Activated CD8-positive, alpha-beta memory T cell treated with anti-CD3 and anti-CD28 coated beads for 1 hour (primary cell): Measurements from ENCODE around the gene CUEDC1.

ENCODE experiments used
- DNase-seq, 2 donors: peaks; one replicate each; pipeline ENCODE4 v3.0.0-alpha.2; 2020; ENCODE audit warnings: low read depth in 1 of 2; ENCODE audit errors: extremely low read depth in 1 of 2

Gene CUEDC1, protein sequence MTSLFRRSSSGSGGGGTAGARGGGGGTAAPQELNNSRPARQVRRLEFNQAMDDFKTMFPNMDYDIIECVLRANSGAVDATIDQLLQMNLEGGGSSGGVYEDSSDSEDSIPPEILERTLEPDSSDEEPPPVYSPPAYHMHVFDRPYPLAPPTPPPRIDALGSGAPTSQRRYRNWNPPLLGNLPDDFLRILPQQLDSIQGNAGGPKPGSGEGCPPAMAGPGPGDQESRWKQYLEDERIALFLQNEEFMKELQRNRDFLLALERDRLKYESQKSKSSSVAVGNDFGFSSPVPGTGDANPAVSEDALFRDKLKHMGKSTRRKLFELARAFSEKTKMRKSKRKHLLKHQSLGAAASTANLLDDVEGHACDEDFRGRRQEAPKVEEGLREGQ

GRCh38 chr17:57955183-57955931, at the start of gene CUEDC1:
Gene CUEDC1, minus strand, starts transcription at chr17:57955412. Its CDS starts 69,848 bp downstream, at chr17:57885564.
- DNase-seq = peak; percentile 14 to 43

DNA sequence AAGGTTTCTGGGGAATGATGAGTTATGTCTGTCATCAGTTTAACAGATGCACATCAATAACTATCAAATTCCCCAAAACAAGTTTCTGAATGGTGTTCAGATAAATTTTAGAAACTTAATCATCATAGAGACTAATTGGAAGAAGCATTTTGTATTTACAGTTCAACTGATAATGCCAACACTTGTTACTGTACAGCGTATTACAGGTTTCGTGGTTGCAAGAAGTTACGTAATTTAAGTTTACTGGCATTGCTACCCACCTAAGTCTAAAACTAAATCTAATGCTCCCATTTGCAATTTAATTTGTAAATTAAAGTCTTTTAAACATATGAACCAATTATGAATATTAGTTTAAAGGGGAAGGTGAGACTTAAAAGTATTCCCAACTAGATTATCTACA, 48.8 kb upstream of the CUEDC1 start:
- DNase-seq = no peak

- no peak for DNase-seq
These were observed 47.8 kb upstream of the CUEDC1 start for GRCh38 chr17:58002973-58003372.

GRCh38 chr17:58002154-58002948, 47.1 kb upstream of the CUEDC1 start:
- DNase-seq = no peak

- DNase-seq = no peak
These were observed 46.4 kb upstream of the CUEDC1 start for GRCh38 chr17:58001461-58002124.

DNA sequence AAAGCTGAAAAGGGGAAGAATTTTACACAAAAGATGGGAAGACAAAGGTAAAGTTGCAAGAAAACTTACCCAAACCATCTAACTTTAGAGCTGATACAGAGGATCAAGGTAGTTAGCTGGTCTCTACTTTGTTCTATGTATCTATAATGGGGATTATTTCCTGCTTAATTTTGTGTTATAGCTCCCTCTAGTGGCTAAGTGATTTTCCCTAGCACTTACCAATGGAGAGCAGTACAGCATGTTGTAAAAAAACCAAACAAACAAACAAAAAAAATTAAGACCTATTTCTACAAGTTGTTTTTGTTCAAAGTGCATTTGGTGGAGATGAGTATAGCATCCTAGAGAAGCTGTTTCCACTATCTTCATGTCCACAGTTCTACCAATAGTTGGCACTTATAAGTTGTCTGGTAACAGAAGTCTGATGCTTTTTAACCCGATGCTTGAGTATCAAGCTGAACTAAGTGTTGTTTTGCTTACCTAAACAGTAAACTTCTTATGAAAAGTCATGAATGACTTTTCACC, 44.3 kb upstream of the CUEDC1 start:
- no peak for DNase-seq

GRCh38 chr17:57999010-57999495, 43.8 kb upstream of the CUEDC1 start:
- no peak for DNase-seq

- no peak for DNase-seq
These were observed 42.0 kb upstream of the CUEDC1 start for GRCh38 chr17:57997085-57997809.

- peak in 1 of 2 donors; percentile 14 for DNase-seq
These were observed 40.1 kb upstream of the CUEDC1 start for GRCh38 chr17:57995076-57995956.

DNA sequence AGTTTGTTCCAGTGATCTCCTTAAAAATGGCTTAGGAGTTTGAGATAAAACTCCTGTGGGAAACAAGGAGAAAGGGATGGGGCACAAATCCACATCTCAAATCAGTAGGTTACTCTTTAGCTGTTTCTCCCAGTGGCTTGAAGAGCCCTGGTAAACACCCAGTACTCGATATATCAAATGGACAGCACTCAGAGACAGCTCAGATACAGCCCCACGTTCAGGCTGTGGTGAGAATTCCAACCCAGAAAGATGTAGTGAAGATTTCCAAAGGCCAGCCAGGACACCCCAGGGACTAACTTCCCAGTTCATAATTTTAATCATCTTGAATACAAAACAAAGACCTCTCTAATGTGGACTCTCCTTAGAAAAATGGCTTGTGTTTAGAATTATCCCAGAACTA, 39.2 kb upstream of the CUEDC1 start:
- no peak for DNase-seq

- DNase-seq = no peak
These were observed 38.5 kb upstream of the CUEDC1 start for GRCh38 chr17:57993471-57994365.

- DNase-seq = no peak
These were observed 36.3 kb upstream of the CUEDC1 start for GRCh38 chr17:57991537-57991936.

GRCh38 chr17:57990037-57990436, 34.8 kb upstream of the CUEDC1 start:
- DNase-seq = no peak

GRCh38 chr17:57988301-57989250, 33.4 kb upstream of the CUEDC1 start:
- peak in 1 of 2 donors; percentile 57 for DNase-seq

GRCh38 chr17:57987581-57988300, 32.5 kb upstream of the CUEDC1 start, which contains the start of gene VEZF1:
Gene VEZF1, minus strand, starts transcription at chr17:57988254. Its CDS starts 143 bp downstream, at chr17:57988111.
- DNase-seq = peak in 1 of 2 donors; percentile 64
